Measurements from ENCODE around the gene COL1A2.

DNA sequence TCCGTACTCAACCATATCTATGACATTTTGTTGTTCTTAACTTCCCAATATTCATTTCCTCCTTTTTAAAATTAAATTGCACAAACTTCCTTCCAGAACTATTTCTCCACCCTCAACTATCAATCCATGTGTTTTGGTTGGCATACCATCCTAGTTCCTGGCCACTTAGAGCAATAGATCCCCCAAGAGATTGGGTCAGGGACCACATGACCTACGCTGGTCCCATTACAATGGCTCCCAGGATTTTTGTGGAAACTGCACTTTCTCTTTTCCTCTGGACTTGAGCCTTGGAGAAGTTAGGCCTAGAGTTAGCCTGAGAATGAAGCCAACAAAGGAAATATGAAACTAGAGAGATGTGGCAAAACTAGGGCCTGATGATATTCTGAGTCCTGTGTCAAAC lies 59.2 kb downstream of the COL1A2 start:
- TF ChIP-seq, protein P1, sequence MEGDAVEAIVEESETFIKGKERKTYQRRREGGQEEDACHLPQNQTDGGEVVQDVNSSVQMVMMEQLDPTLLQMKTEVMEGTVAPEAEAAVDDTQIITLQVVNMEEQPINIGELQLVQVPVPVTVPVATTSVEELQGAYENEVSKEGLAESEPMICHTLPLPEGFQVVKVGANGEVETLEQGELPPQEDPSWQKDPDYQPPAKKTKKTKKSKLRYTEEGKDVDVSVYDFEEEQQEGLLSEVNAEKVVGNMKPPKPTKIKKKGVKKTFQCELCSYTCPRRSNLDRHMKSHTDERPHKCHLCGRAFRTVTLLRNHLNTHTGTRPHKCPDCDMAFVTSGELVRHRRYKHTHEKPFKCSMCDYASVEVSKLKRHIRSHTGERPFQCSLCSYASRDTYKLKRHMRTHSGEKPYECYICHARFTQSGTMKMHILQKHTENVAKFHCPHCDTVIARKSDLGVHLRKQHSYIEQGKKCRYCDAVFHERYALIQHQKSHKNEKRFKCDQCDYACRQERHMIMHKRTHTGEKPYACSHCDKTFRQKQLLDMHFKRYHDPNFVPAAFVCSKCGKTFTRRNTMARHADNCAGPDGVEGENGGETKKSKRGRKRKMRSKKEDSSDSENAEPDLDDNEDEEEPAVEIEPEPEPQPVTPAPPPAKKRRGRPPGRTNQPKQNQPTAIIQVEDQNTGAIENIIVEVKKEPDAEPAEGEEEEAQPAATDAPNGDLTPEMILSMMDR (IDR thresholded peaks at IDR 0.05): no peak
- TF ChIP-seq EZH2phosphoT487 (IDR thresholded peaks at IDR 0.05): no peak
